Fibroblast of skin of left quadriceps (primary cell): ENCODE measurements around the gene ARHGAP8.

ENCODE experiments used
- DNase-seq, 2 experiments: peaks; one replicate each; pipeline ENCODE4 v3.0.0-alpha.2; 2013; ENCODE audit warnings: low read depth in 2 of 2

ARHGAP8 gene

DNA sequence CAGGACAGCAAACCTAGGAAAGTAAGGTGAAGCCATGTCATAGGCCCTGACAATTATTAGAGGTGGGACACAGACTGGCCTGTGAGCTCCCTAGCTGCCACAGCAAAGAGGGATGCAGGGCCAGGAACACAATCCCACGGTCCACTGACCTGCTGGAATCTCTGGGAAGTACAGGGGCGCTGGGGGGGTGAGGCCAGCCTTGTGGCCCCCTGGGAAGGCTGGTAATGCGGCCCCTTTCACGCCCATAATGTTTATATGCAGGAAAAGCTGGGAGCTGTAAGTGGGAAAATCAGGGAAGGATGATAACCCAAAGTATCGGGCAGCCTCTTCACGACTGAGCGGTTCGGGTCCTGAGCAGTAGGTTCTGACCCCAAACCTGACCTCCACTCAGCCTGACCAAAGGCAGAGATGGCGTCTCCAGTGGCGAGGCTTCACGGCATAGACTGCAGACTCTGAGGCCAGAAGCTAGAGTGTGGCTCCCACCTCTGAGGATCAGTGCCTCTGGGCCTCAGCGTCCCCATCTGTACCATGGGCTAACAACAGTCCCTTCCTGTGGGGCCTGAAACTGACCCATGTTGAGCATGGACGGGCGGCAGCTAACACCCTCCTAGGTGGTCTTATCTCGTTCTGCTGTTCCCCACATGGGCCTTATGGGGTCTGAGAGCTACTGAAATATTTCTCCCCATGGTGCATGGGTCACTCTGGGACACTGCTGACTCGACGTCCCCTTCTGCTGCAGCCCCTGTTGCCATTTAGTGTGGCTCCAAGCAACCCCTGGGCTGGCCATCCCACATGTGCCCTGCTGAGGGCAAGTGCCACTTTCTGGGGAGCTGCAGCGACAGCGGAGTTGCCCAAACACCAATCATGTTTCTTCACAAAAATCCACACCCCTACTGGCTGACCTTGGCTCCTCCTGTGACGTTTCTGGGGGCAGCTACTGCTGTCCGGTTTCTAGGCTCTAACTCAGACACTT lies 155.7 kb downstream of the ARHGAP8 start:
- DNase-seq = no peak

DNA sequence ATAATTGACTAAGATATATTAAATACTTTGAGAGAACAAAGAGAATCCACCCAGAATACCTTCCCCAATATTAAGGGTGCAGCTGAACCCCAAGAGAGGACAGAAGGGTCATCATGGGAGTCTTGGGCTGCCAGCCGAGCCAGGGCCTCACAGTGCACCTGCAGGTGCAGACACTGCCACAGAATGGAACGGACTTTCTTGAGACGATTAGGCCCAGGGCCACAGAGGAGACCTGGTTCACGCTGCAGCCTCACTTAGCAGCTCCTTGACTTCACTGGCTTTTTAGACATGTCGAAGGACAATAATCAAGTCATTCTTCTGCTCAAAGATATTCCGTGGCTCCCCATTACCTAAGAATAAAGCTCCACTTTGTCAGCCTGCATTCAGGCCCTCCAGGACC lies 156.9 kb downstream of the ARHGAP8 start:
- DNase-seq = no peak
